ENCODE results near the gene SLC26A4. TPM values are rescaled to one million over a fixed set of nuclear protein-coding genes. Genes with fewer than 3 reads are reported as not detected.
"Not testable (repeated sequence)": the region's sequence is repeated elsewhere in the genome, so short reads cannot be mapped to it uniquely, and the experiment has no call there.

SLC26A4 gene
- total and polyA plus RNA-seq, 2 donors (not counting 1 experiment from before 2014, with no cell fraction given): 0.33 to 0.50 TPM

DNA sequence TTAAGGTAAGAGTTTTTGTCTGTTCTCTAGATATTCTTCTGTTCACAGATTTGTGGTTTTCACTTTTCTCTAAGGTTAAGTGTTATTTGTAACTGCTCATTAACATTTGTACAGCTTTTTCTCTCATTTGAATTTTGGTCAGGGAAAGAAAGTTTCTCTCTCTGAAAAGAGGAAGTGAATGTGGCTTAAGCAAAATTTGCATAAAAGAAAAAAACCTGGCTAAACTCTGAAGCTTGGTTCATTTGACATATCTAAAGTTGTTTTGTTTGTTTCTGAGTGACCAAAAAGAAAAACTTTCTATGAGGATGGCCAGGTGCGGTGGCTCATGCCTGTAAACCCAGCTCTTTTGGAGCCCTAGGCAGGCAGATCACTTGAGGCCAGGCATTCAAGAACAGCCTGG, 22.0 kb upstream of the SLC26A4 start:
- Histone ChIP-seq H3K27me3 (ENCODE audit: control insufficient read depth, insufficient read depth, low read length) (no peaks in the 10 kb centered on the region), H3K4me3 (replicated peaks in 1 of 4; ENCODE audit: control extremely low read depth in 1 of 4, insufficient read depth in 1 of 4, low read depth in 3 of 4, low read length in 4 of 4) (no peak overlapping the region), H3K4me2 (ENCODE audit: extremely low read depth, insufficient read depth, low read length) (no peak overlapping the region), H3K36me3 (ENCODE audit: control insufficient read depth, insufficient read depth, low read length) (no peaks in the 10 kb centered on the region), H3K27ac (ENCODE audit: insufficient read depth, low read length) (no peak overlapping the region), H3K79me2 (ENCODE audit: control insufficient read depth, insufficient read depth, low read length) (no peaks in the 10 kb centered on the region), H2AFZ (ENCODE audit: low read length) (no peak overlapping the region), H3K4me1 (ENCODE audit: control insufficient read depth, extremely low read depth, insufficient read depth, low read length) (no peaks in the 10 kb centered on the region), H3K9me3 (ENCODE audit: control insufficient read depth, insufficient read depth, low read depth, low read length) (no peaks in the 10 kb centered on the region), H4K20me1 (ENCODE audit: control insufficient read depth, extremely low read depth, insufficient read depth, low read length) (no peaks in the 10 kb centered on the region), H3K9ac (ENCODE audit: insufficient read depth, low read length) (no peak overlapping the region)
- no peak for TF ChIP-seq EZH2 (IDR thresholded peaks at IDR 0.05; ENCODE audit: low read length, missing control alignments)
- TF ChIP-seq, protein P1, sequence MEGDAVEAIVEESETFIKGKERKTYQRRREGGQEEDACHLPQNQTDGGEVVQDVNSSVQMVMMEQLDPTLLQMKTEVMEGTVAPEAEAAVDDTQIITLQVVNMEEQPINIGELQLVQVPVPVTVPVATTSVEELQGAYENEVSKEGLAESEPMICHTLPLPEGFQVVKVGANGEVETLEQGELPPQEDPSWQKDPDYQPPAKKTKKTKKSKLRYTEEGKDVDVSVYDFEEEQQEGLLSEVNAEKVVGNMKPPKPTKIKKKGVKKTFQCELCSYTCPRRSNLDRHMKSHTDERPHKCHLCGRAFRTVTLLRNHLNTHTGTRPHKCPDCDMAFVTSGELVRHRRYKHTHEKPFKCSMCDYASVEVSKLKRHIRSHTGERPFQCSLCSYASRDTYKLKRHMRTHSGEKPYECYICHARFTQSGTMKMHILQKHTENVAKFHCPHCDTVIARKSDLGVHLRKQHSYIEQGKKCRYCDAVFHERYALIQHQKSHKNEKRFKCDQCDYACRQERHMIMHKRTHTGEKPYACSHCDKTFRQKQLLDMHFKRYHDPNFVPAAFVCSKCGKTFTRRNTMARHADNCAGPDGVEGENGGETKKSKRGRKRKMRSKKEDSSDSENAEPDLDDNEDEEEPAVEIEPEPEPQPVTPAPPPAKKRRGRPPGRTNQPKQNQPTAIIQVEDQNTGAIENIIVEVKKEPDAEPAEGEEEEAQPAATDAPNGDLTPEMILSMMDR (conservative IDR thresholded peaks at IDR 0.05 in 1 of 2, IDR thresholded peaks at IDR 0.05 in 1 of 2; ENCODE audit: low read depth in 1 of 2, low read length in 2 of 2): no peak
- no peak for DNase-seq (ENCODE audit: low read depth in 2 of 2)

DNA sequence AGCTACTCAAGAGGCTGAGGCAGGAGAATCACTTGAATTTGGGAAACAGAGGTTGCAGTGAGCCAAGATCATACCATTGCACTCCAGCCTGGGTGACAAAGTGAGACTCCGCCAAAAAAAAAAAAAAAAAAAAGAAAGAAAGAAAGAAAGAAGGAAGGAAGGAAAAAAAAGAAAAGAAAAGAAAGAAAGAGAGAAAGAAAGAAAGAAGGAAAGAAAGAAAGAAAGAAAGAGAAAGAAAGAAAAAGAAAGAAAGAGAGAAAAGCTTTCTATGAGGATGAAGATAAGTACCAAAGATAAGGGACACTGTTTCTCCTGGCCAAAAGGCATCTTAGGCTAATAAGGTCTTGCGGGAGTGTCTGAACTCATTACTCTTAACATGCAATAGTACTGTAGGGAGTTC, 21.6 kb upstream of the SLC26A4 start:
- DNase-seq (ENCODE audit: low read depth in 2 of 2); H3K27ac ChIP-seq (ENCODE audit: insufficient read depth, low read length); H2AFZ ChIP-seq (ENCODE audit: low read length); H3K4me2 ChIP-seq (ENCODE audit: extremely low read depth, insufficient read depth, low read length); H3K9me3 ChIP-seq (ENCODE audit: control insufficient read depth, insufficient read depth, low read depth, low read length); H3K79me2 ChIP-seq (ENCODE audit: control insufficient read depth, insufficient read depth, low read length); H3K9ac ChIP-seq (ENCODE audit: insufficient read depth, low read length); H3K4me1 ChIP-seq (ENCODE audit: control insufficient read depth, extremely low read depth, insufficient read depth, low read length); H3K27me3 ChIP-seq (ENCODE audit: control insufficient read depth, insufficient read depth, low read length); H3K4me3 ChIP-seq (replicated peaks in 1 of 4; ENCODE audit: control extremely low read depth in 1 of 4, insufficient read depth in 1 of 4, low read depth in 3 of 4, low read length in 4 of 4); H3K36me3 ChIP-seq (ENCODE audit: control insufficient read depth, insufficient read depth, low read length); H4K20me1 ChIP-seq (ENCODE audit: control insufficient read depth, extremely low read depth, insufficient read depth, low read length): not testable (repeated sequence)

DNA sequence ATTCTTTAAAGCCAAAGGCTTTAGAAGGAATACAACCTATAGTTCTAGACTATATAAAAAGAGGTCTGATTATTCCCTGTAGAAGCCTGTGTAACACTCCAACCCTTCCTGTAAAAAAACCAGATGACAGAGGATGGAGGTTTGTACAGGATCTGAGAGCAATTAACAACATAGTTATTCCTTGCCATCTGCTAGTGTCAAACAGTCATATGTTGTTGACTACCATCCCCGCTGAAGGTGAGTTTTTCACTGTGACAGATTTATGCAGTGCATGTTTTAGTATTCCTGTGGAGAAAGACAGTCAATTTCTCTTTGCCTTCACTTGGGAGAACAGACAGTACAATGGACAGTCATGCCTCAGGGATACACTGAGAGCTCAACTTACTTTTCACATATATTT, 19.0 kb upstream of the SLC26A4 start:
- Histone ChIP-seq H3K36me3 (ENCODE audit: control insufficient read depth, insufficient read depth, low read length) (no peaks in the 10 kb centered on the region), H3K4me1 (ENCODE audit: control insufficient read depth, extremely low read depth, insufficient read depth, low read length) (peaks cover 2% of the 10 kb centered on the region), H4K20me1 (ENCODE audit: control insufficient read depth, extremely low read depth, insufficient read depth, low read length) (no peaks in the 10 kb centered on the region), H3K4me3 (replicated peaks in 1 of 4; ENCODE audit: control extremely low read depth in 1 of 4, insufficient read depth in 1 of 4, low read depth in 3 of 4, low read length in 4 of 4) (no peak overlapping the region), H3K27me3 (ENCODE audit: control insufficient read depth, insufficient read depth, low read length) (no peaks in the 10 kb centered on the region), H2AFZ (ENCODE audit: low read length) (no peak overlapping the region), H3K27ac (ENCODE audit: insufficient read depth, low read length) (no peak overlapping the region), H3K4me2 (ENCODE audit: extremely low read depth, insufficient read depth, low read length) (no peak overlapping the region), H3K79me2 (ENCODE audit: control insufficient read depth, insufficient read depth, low read length) (no peaks in the 10 kb centered on the region), H3K9me3 (ENCODE audit: control insufficient read depth, insufficient read depth, low read depth, low read length) (no peaks in the 10 kb centered on the region), H3K9ac (ENCODE audit: insufficient read depth, low read length) (no peak overlapping the region)
- TF ChIP-seq, protein P1 (conservative IDR thresholded peaks at IDR 0.05 in 1 of 2, IDR thresholded peaks at IDR 0.05 in 1 of 2; ENCODE audit: low read depth in 1 of 2, low read length in 2 of 2): no peak
- TF ChIP-seq EZH2 (IDR thresholded peaks at IDR 0.05; ENCODE audit: low read length, missing control alignments): no peak
- no peak for DNase-seq (ENCODE audit: low read depth in 2 of 2)

All from fibroblast of lung (primary cell).